HG02588 (cell line): Measurements from ENCODE around the gene VAMP1.
"Not testable (repeated sequence)": the region's sequence is repeated elsewhere in the genome, so short reads cannot be mapped to it uniquely, and the experiment has no call there.

Experiments
- ATAC-seq: cut with Tn5 transposase; IDR thresholded peaks from one replicate; pipeline ENCODE4 v1.9.1; 2021; ENCODE audit warnings: mild to moderate bottlenecking, moderate library complexity; ENCODE audit not compliant: unreplicated experiment

Gene VAMP1

GRCh38 chr12:6470375-6471163 is at the start of gene VAMP1:
VAMP1 (minus strand) TSS chr12:6470677; CDS start chr12:6470531, 146 bp downstream.
- peak; percentile 88 for ATAC-seq

- no peak for ATAC-seq
Observed at GRCh38 chr12:6520186-6520585, 49.7 kb upstream of the VAMP1 start.

GRCh38 chr12:6508087-6508486 is 37.6 kb upstream of the VAMP1 start:
- ATAC-seq, result no peak

GRCh38 chr12:6507102-6507998 is 36.9 kb upstream of the VAMP1 start:
- no peak for ATAC-seq

- no peak for ATAC-seq
Observed at GRCh38 chr12:6500466-6500865, 30.0 kb upstream of the VAMP1 start.

DNA sequence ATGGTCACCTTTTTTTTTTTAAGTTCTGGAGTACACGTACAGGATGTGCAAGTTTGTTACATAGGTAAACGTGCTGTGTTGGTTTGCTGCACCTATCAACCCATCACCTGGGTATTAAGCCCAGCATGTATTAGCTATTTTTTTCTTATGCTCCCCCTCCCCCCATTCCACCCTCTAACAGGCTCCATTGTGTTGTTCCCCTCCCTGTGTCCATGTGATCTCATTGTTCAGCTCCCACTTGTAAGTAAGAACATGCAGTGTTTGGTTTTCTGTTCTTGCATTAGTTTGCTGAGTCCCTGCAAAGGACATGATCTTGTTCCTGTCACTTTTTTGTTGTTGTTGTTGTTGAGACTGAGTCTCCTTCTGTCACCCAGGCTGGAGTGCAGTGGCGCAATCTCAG is 26.8 kb upstream of the VAMP1 start:
- ATAC-seq, result not testable (repeated sequence)

DNA sequence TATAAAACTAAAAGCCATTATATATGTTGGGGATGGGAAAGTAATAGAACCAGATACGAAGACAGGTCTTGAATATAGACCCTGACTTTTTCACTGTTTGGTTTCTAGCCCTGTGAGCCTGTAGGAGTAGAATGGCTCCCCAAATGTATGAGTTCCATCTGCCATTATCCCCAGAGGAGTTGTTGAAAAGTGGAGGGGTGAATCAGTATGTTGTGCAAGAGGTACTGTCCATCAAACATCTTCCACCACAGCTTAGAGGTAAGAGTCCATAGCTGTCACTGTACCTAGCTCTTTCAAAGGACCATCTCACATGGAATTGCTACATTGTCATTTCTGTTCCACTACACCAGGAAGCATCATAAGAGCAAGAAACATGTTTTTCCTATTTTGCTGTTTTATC is 24.5 kb upstream of the VAMP1 start:
- ATAC-seq, result no peak

- no peak for ATAC-seq
Observed at GRCh38 chr12:6494258-6494743, 23.8 kb upstream of the VAMP1 start.

DNA sequence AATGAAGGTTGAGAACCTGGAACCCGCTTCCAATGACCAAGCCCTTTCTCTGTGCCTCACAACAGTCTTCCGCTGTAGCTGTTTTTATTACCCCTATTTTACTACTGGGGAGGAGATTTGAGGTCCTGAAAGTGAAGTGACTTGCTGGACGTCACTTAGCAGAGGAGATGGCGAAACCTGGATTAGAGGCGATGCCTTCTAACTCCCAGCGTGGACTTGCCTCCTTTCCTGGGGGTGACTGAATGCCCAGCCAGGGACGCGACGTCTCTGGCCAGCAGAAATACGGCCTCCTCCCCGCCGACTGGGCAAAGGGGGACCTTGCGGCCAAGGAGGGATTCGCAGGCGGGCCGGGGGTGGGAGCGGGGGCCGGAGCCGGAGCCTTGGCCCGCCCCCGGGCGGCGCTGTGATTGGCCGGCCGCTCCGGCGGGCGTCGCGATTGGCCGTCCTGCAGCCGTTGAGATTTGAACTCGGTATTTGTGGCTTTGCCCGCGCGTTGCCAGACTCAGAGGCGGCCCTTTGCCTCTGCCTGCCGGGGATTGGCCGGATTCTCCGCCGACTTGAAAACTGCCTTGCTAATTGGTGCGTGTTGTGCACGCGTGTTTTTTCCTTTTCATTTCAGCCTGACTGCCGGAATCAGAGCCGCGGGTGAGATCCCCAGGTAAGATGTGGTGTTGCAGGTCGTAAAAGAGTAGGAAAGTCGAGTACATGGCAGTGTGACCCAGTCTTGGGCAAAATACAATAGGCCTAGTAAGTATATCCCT is 23.2 kb upstream of the VAMP1 start, which contains the start of gene NCAPD2:
Gene NCAPD2, plus strand, starts transcription at position 606 of the 761 bp plus-strand sequence. CDS start 997 bp downstream, outside the sequence.
- peak; percentile 84 for ATAC-seq

DNA sequence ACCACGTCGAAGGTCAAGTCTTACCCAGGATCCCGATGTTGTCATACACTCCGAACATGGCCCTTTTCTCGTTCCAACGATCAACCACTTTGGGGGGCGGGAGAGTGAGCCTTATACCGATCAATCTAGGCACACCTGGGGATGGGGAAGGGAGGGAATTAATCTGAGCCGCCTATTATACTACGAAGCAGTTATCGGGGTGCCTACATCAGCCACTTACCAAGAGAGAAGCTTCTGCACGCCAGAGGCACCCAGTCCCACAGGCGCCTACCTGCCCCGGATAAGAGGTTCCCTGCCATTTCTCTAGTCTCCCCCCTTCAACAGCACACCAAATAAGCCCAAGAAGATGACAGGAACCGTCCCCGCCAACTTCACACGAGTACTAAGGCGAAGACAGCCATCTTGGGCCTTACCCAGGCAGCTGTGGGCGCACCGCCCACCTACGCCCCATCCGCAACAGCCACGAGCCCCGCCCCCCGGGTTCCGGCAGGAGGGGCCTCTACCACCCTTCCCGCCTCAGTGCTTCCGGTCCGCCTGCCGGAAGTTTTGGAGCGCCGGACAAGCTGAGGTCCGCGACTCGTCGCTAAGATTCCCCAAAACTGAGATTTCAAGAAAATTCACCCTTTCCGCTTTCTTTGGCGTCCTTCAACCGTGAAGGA is 22.5 kb upstream of the VAMP1 start, which contains the start of gene MRPL51:
Gene MRPL51, minus strand, starts transcription at position 425 of the 659 bp plus-strand sequence. Its CDS starts 126 bp downstream, at position 299.
- peak; percentile 65 for ATAC-seq

GRCh38 chr12:6490673-6491072 is 20.2 kb upstream of the VAMP1 start:
- ATAC-seq, result not testable (repeated sequence)

- no peak for ATAC-seq
Observed at GRCh38 chr12:6489449-6489848, 19.0 kb upstream of the VAMP1 start.

DNA sequence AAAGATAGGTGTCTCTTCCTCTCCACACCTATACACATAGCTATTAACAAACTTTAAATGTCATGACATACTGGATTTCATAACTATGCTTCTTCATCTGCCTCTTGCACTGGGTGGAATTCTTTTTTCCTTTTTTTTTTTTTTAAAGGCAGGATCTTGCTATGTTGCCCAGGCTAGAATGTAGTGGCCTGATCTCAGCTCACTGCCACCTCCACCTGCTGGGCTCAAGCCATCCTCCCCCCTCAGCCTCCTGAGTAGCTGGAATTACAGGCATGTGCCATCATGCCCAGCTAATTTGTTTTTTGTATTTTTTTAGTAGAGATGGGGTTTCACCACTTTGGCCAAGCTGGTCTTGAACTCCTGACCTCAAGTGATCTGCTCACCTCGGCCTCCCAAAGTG is 17.8 kb upstream of the VAMP1 start:
- ATAC-seq, result no peak

GRCh38 chr12:6478416-6478815 is 7.9 kb upstream of the VAMP1 start:
- ATAC-seq, result no peak

DNA sequence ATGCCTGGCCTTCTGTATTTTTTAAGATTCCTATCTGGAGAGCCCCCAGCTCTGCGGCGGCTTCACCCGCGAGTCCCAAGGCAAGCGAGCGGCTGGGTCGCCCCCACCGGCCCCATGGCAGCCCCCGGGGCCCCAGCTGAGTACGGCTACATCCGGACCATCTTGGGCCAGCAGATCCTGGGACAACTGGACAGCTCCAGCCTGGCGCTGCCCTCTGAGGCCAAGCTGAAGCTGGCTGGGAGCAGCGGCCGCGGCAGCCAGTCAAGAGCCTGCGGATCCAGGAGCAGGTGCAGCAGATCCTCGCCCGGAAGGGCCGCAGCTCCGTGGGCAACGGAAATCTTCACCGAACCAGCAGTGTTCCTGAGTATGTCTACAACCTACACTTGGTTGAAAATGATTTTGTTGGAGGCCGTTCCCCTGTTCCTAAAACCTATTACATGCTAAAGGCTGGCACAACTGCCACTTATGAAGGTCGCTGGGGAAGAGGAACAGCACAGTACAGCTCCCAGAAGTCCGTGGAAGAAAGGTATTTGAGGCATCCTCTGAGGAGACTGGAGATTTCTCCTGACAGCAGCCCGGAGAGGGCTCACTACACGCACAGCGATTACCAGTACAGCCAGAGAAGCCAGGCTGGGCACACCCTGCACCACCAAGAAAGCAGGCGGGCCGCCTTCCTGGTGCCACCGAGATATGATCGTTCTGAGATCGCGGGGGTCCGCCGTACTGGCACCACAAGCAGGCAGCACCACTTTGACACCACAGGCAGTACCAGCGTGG is 7.3 kb upstream of the VAMP1 start:
- not testable (repeated sequence) for ATAC-seq

DNA sequence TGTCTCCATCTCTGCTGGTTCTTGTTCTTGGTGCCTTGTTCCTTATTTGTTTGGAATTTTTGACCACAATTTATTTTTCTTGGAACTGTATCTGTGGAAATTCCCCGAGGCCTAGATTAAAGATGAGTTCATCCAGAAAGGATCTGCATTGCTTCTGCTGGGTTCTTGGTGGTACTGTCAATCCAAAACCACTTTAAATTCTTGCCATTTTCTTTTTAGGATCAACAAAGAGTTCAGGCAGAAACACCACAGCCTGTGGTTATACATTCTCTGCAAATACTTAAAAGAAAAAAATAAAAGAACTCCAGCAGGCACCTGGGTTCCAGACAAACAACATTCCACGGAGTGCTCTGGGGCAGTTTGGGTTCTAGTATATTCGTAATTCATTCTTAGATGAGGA is 6.0 kb upstream of the VAMP1 start:
- no peak for ATAC-seq

GRCh38 chr12:6475233-6475975 is 4.9 kb upstream of the VAMP1 start:
- not testable (repeated sequence) for ATAC-seq

GRCh38 chr12:6472491-6472890 is 2.0 kb upstream of the VAMP1 start:
- ATAC-seq, result no peak

DNA sequence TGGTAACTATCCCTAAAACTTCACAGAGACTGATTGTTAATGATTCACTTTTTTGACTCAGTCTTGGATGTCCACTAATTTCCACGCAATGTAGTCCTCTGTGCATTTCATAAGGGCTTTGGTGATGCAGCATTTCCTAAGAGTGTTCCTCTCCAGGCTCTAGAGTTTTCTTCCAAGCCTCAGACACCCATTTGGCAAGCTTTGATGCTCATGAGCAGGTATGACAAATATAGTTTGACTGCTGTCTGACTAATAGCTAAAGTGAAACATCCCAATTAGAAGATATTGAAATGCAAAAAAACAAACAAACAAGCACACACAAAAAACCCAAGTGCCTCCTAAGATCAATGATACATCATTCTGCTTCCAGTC is 1.5 kb upstream of the VAMP1 start:
- no peak for ATAC-seq
